NB4 (cell line): ENCODE measurements around the gene ANKLE1.

Experiments used
- CTCF ChIP-seq: IDR thresholded peaks from one replicate; pipeline ENCODE4 v1.5.1; 2012; ENCODE audit warnings: low read depth, low read length
- MAX ChIP-seq: IDR thresholded peaks from 2 replicates; pipeline ENCODE4 v1.6.1; 2011; ENCODE audit warnings: low read depth, low read length
- POLR2A ChIP-seq: IDR thresholded peaks from 2 replicates; pipeline ENCODE4 v1.6.1; 2011; ENCODE audit warnings: mild to moderate bottlenecking; ENCODE audit not compliant: insufficient read length; ENCODE audit errors: extremely low read depth

- TF ChIP-seq CTCF (no peak), POLR2A (no peak), MAX (no peak)
Measured at GRCh38 chr19:17249887-17250548, 31.7 kb upstream of the ANKLE1 start.
